K562 (cell line): Measurements from ENCODE around the gene MFSD8.

Source experiments
- BRF2 ChIP-seq: IDR thresholded peaks from 3 replicates; pipeline ENCODE4 v1.6.1; 2011; ENCODE audit warnings: borderline replicate concordance, mild to moderate bottlenecking; ENCODE audit not compliant: insufficient read length, insufficient read depth
- EP300 ChIP-seq: IDR thresholded peaks from 2 replicates; pipeline ENCODE4 v1.6.1; 2012; ENCODE audit warnings: low read length, improper control_type of control experiment
- EZH2 ChIP-seq: IDR thresholded peaks from 2 replicates; pipeline ENCODE4 v1.6.1; 2012; ENCODE audit warnings: low read depth, mild to moderate bottlenecking, inconsistent platforms, low read length, borderline replicate concordance
- HOMEZ ChIP-seq: fragments of 250-450 bp; sonication (Bioruptor Pico); IDR thresholded peaks from 2 replicates; pipeline ENCODE4 v1.4.0; 2020; ENCODE audit warnings: mild to moderate bottlenecking, moderate library complexity
- HOXB6 ChIP-seq: fragments of 250-450 bp; sonication (Bioruptor Pico); IDR thresholded peaks from 2 replicates; pipeline ENCODE4 v1.5.1; 2022; ENCODE audit warnings: mild to moderate bottlenecking, borderline replicate concordance
- POLR2A ChIP-seq: fragments of 450-650 bp; conservative IDR thresholded peaks from 2 replicates; pipeline ENCODE4 v1.6.1; 2016
- TEAD4 ChIP-seq, 2 experiments: sonication (generic) in 1 of 2; formaldehyde crosslinking in 1 of 2; IDR thresholded peaks; 2 replicates each; pipeline versions ENCODE4 v1.6.1 to v1.8.0; 2012 to 2022; ENCODE audit warnings: borderline replicate concordance in 1 of 2, inconsistent platforms in 1 of 2, low read length in 1 of 2, mild to moderate bottlenecking in 1 of 2, missing genetic modification reagents in 1 of 2
- ZBTB34 ChIP-seq: fragments of 250-450 bp; sonication (Bioruptor Pico); IDR thresholded peaks from 2 replicates; pipeline ENCODE4 v1.8.0; 2021; ENCODE audit warnings: mild to moderate bottlenecking, moderate library complexity
- ZKSCAN1 ChIP-seq: fragments of 150-350 bp; IDR thresholded peaks from 2 replicates; pipeline ENCODE4 v1.6.1; 2016; ENCODE audit warnings: low read depth, low read length
- ZNF175 ChIP-seq: fragments of 200-800 bp; sonication (Bioruptor generic); IDR thresholded peaks from 2 replicates; pipeline ENCODE4 v1.6.1; 2016; ENCODE audit warnings: low read depth, mild to moderate bottlenecking, missing genetic modification characterization, missing compliant biosample characterization
- ZNF274 ChIP-seq: IDR thresholded peaks from 2 replicates; pipeline ENCODE4 v1.6.1; 2011; ENCODE audit warnings: low read depth, mild to moderate bottlenecking, low read length, moderate library complexity, borderline replicate concordance
- ZNF282 ChIP-seq: sonication (generic); formaldehyde crosslinking; IDR thresholded peaks from 2 replicates; pipeline ENCODE4 v1.8.1; 2023; ENCODE audit warnings: missing genetic modification reagents

- TF ChIP-seq BRF2, result no peak
- TF ChIP-seq ZBTB34 (CRISPR knock-in tag), result no peak
- no peak for TF ChIP-seq ZNF282
- TF ChIP-seq ZKSCAN1, result no peak
- no peak for TF ChIP-seq POLR2A
- TF ChIP-seq ZNF175 (CRISPR knock-in tag), result no peak
- TF ChIP-seq EZH2, result no peak
- no peak for TF ChIP-seq HOMEZ (CRISPR knock-in tag)
- no peak for TF ChIP-seq HOXB6
- no peak for TF ChIP-seq EP300
- no peak for TF ChIP-seq ZNF274
- no peak for TF ChIP-seq TEAD4 (IDR thresholded peaks at IDR 0.05; ENCODE audit: low read length)
- TF ChIP-seq TEAD4 (CRISPR knock-in tag; IDR thresholded peaks at IDR 0.05; ENCODE audit: borderline replicate concordance), result no peak
Measured at GRCh38 chr4:127896069-127896468, 68.9 kb downstream of the MFSD8 start.
